WERI-Rb-1 (cell line): ENCODE results near the gene FAM200B.

Experiments
- DNase-seq: peaks from one replicate; pipeline ENCODE4 v3.0.0-alpha.2; 2020
- H3K27ac ChIP-seq: fragments of 250-450 bp; sonication (Bioruptor Pico); 2 replicates; pipeline ENCODE4 v1.5.1; 2020; ENCODE audit warnings: mild to moderate bottlenecking, moderate library complexity
- H3K27me3 ChIP-seq: fragments of 250-450 bp; sonication (Bioruptor Pico); 2 replicates; pipeline ENCODE4 v1.5.1; 2021; ENCODE audit warnings: mild to moderate bottlenecking, low read depth, moderate library complexity; ENCODE audit not compliant: insufficient read depth, severe bottlenecking
- H3K36me3 ChIP-seq: fragments of 250-450 bp; sonication (Bioruptor Pico); 2 replicates; pipeline ENCODE4 v1.5.1; 2020; ENCODE audit warnings: mild to moderate bottlenecking, moderate library complexity
- H3K4me3 ChIP-seq: 2 replicates; pipeline ENCODE4 v1.5.1; 2011; ENCODE audit warnings: low read depth, mild to moderate bottlenecking, control low read depth, low read length
- H3K9me3 ChIP-seq: fragments of 250-450 bp; sonication (Bioruptor Pico); 2 replicates; pipeline ENCODE4 v1.5.1; 2021; ENCODE audit warnings: mild to moderate bottlenecking, moderate library complexity; ENCODE audit not compliant: severe bottlenecking
- CTCF ChIP-seq: IDR thresholded peaks from 2 replicates; pipeline ENCODE4 v1.5.1; 2011; ENCODE audit warnings: low read depth, mild to moderate bottlenecking, control low read depth, inconsistent platforms, low read length

Gene FAM200B

DNA sequence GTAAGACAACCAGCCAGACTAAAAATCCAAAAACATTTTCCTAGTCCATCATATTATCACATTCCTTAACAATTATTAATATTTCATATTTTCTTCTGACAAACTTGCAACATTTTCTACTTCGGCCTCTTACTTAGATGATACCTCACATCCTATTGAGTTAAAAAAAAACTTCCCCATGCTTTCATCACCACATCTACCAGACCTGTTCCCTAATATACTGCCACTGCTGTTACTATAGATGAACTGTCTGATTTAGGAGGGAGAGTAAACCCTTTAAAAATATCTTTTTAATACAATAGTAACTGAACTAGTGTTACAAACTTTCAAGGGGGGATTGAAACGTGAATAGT is 1.5 kb downstream of the FAM200B start:
- Histone ChIP-seq H3K9me3 (no peaks in the 10 kb centered on the region), H3K36me3 (peaks cover 29% of the 10 kb centered on the region), H3K27me3 (no peaks in the 10 kb centered on the region), H3K4me3 (peak overlapping the region; percentile 11; the same call in 1 of the 2 replicates), H3K27ac (peak overlapping the region; percentile 93)
- TF ChIP-seq CTCF, result no peak
- no peak for DNase-seq

GRCh38 chr4:15684498-15684897 is 2.9 kb downstream of the FAM200B start:
- no peak for TF ChIP-seq CTCF

GRCh38 chr4:15688051-15688450 is 6.4 kb downstream of the FAM200B start:
- no peak for TF ChIP-seq CTCF

More at GRCh38 chr4:15684498-15684897, 2.9 kb downstream of the FAM200B start:
- Histone ChIP-seq H3K4me3 (no peak overlapping the region), H3K27ac (no peak overlapping the region), H3K9me3 (no peaks in the 10 kb centered on the region), H3K36me3 (peaks cover 35% of the 10 kb centered on the region), H3K27me3 (no peaks in the 10 kb centered on the region)
- no peak for DNase-seq

GRCh38 chr4:15689540-15689939 is 7.9 kb downstream of the FAM200B start:
- no peak for DNase-seq
- Histone ChIP-seq H3K27me3 (no peaks in the 10 kb centered on the region), H3K4me3 (no peak overlapping the region), H3K27ac (no peak overlapping the region), H3K36me3 (peaks cover 33% of the 10 kb centered on the region), H3K9me3 (peaks cover 6% of the 10 kb centered on the region)
- TF ChIP-seq CTCF, result no peak

More at GRCh38 chr4:15688051-15688450, 6.4 kb downstream of the FAM200B start:
- DNase-seq, result no peak
- H3K27me3 ChIP-seq, result no peaks in the 10 kb centered on the region
- peaks cover 35% of the 10 kb centered on the region for H3K36me3 ChIP-seq
- no peak overlapping the region for H3K27ac ChIP-seq
- H3K4me3 ChIP-seq, result no peak overlapping the region
- H3K9me3 ChIP-seq, result no peaks in the 10 kb centered on the region

DNA sequence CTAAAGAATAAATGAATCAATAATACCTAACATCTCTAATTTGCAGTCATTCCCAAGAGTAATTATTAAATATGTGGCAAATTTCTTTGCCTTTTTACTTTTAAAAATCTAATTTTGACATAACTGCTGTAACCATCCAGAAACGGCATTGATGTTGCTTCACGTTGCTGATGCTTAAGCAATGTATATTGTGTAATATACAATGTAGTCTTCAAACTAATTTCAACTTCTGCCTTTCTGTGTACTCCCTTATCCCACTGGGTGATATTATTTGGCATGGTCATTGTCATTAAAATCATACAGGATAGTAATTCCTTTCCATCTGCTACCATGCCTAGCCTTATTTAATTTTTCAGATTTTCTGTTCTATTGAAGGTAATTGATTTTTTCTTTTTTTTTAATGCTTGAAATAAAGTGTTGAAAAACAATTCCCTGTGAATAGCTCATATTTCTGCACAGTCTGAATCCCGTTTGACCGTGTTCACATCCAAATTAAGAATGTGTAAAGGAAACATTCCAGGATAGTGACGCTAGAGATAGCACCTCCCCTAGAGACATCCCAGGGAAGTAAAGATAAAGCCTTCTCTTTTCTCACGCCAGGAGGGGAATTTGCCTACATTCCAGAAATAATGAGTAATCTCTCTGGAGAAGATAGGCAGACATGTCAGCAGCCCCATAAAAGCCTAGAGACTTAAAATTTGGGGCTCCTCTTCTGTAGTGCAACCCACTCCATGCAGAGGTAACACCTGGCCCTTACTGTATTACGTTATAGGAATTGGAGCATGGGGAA is 8.6 kb downstream of the FAM200B start:
- Histone ChIP-seq H3K9me3 (peaks cover 6% of the 10 kb centered on the region), H3K27ac (no peak overlapping the region), H3K4me3 (no peak overlapping the region), H3K36me3 (peaks cover 29% of the 10 kb centered on the region), H3K27me3 (no peaks in the 10 kb centered on the region)
- no peak for DNase-seq
- TF ChIP-seq CTCF, result no peak
